GM21619 (cell line): ENCODE results near the gene MAP2K3.

Experiments
- ATAC-seq: cut with Tn5 transposase; IDR thresholded peaks from one replicate; pipeline ENCODE4 v1.9.1; 2021; ENCODE audit not compliant: unreplicated experiment

Gene MAP2K3

GRCh38 chr17:21282231-21282630, 2.3 kb upstream of the MAP2K3 start:
- no peak for ATAC-seq

- ATAC-seq = no peak
Measured at GRCh38 chr17:21282850-21283249, 1.7 kb upstream of the MAP2K3 start.

GRCh38 chr17:21283482-21284318, 811 bp upstream of the MAP2K3 start:
- ATAC-seq = peak; percentile 2

GRCh38 chr17:21285164-21286065, 904 bp downstream of the MAP2K3 start:
- ATAC-seq = no peak

GRCh38 chr17:21286066-21286770, 1.7 kb downstream of the MAP2K3 start:
- ATAC-seq = no peak

GRCh38 chr17:21286909-21287702, 2.6 kb downstream of the MAP2K3 start:
- no peak for ATAC-seq

GRCh38 chr17:21287703-21288449, 3.4 kb downstream of the MAP2K3 start:
- ATAC-seq = peak; percentile 27

GRCh38 chr17:21288571-21289017, 4.1 kb downstream of the MAP2K3 start:
- peak; percentile 18 for ATAC-seq

GRCh38 chr17:21289175-21289901, 4.8 kb downstream of the MAP2K3 start:
- no peak for ATAC-seq

- no peak for ATAC-seq
Measured at GRCh38 chr17:21289902-21290571, 5.5 kb downstream of the MAP2K3 start.

GRCh38 chr17:21291357-21291756, 6.8 kb downstream of the MAP2K3 start:
- no peak for ATAC-seq

- no peak for ATAC-seq
Measured at GRCh38 chr17:21291862-21292261, 7.4 kb downstream of the MAP2K3 start.

GRCh38 chr17:21292867-21293830, 8.6 kb downstream of the MAP2K3 start:
- no peak for ATAC-seq

GRCh38 chr17:21293831-21294210, 9.3 kb downstream of the MAP2K3 start:
- no peak for ATAC-seq

GRCh38 chr17:21294321-21295035, 10.0 kb downstream of the MAP2K3 start:
- ATAC-seq = no peak

GRCh38 chr17:21295036-21295952, 10.8 kb downstream of the MAP2K3 start:
- no peak for ATAC-seq
